ENCODE data around the gene THBS2.

- TF ChIP-seq EZH2 (IDR thresholded peaks at IDR 0.05; ENCODE audit: insufficient read depth, low read length) = no peak
- no peak for TF ChIP-seq CTCF (IDR thresholded peaks at IDR 0.05; ENCODE audit: insufficient read depth, low read depth, low read length)
These were observed 10.4 kb upstream of the THBS2 start for GRCh38 chr6:169263836-169264608.
